ENCODE results near the gene DHRS13.

GRCh38 chr17:28857905-28858800, 44.7 kb downstream of the DHRS13 start:
- no peak for TF ChIP-seq EZH2 (IDR thresholded peaks at IDR 0.05; ENCODE audit: low read length, unreplicated experiment)
- TF ChIP-seq, protein P1, sequence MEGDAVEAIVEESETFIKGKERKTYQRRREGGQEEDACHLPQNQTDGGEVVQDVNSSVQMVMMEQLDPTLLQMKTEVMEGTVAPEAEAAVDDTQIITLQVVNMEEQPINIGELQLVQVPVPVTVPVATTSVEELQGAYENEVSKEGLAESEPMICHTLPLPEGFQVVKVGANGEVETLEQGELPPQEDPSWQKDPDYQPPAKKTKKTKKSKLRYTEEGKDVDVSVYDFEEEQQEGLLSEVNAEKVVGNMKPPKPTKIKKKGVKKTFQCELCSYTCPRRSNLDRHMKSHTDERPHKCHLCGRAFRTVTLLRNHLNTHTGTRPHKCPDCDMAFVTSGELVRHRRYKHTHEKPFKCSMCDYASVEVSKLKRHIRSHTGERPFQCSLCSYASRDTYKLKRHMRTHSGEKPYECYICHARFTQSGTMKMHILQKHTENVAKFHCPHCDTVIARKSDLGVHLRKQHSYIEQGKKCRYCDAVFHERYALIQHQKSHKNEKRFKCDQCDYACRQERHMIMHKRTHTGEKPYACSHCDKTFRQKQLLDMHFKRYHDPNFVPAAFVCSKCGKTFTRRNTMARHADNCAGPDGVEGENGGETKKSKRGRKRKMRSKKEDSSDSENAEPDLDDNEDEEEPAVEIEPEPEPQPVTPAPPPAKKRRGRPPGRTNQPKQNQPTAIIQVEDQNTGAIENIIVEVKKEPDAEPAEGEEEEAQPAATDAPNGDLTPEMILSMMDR (conservative IDR thresholded peaks at IDR 0.05; ENCODE audit: low read depth, low read length), result no peak
